ENCODE measurements around the gene LEKR1. TPM values are rescaled to one million over a fixed set of nuclear protein-coding genes. Genes with fewer than 3 reads are reported as not detected.

The LEKR1 gene
- total and polyA plus RNA-seq, 2 of the 13 experiments (the other 11 are each of a cell fraction or from before 2014, with no cell fraction given), result 0.49 to 1.5 TPM

DNA sequence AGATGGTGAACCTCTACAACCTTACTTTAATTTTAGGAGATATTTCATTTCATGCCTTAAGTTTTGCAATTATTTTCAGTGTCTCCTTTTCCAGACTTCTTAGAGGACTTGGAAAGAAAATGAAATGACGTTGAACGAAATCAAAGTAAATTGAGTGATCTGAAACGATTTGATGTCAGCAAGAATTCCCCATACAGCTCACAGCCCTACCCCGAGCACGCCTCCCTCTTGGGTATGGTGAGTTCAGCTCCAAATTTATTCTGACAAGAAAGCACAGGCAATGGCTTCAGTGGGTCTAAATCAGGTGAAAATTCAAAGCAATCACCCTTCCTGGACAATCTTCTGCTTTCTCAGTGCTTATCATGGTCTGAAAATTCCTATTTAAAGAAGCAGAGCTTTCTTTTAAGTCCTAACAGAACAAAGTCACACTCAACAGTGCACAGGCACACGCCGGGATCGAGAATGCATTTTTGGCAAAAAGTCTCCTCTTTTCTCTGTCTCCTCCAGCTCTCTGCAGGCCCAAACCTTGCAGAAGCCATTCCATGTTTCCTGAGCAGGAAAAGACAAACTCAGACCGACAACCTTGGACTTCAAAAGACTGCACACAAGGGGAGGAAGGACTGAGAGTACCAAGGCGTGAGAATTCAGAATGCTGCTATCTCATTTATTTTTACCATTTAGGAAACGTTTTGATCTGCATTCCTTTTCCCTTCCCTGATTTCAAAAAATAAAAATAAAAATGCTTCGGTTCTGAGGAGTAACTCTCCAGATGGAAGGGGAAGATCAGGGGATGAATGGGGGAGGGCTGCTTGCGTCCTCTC is 261.8 kb downstream of the LEKR1 start (continued):
- TF ChIP-seq ZNF20 (CRISPR knock-in tag; IDR thresholded peaks at IDR 0.05) (0 out of 2 replicates have a peak, but pooled peaks have one; percentile 7), KMT2B (CRISPR knock-in tag; IDR thresholded peaks at IDR 0.05) (no peak), FOXJ3 (CRISPR knock-in tag; IDR thresholded peaks at IDR 0.05; ENCODE audit: borderline replicate concordance) (peak; percentile 5; the same call in 1 of the 2 replicates), ZNF343 (CRISPR knock-in tag; IDR thresholded peaks at IDR 0.05) (no peak), TCF7 (IDR thresholded peaks at IDR 0.05; ENCODE audit: low read depth) (no peak), SP4 (CRISPR knock-in tag; IDR thresholded peaks at IDR 0.05) (no peak), SIN3A (IDR thresholded peaks at IDR 0.05; ENCODE audit: borderline replicate concordance, low read depth, low read length) (0 out of 2 replicates have a peak, but pooled peaks have one; percentile 47), ZEB1 (IDR thresholded peaks at IDR 0.05; ENCODE audit: insufficient replicate concordance, low read depth) (peak; percentile 3), CC2D1A (CRISPR knock-in tag; IDR thresholded peaks at IDR 0.05) (0 out of 2 replicates have a peak, but pooled peaks have one; percentile 55)
- TF ChIP-seq, protein P1, sequence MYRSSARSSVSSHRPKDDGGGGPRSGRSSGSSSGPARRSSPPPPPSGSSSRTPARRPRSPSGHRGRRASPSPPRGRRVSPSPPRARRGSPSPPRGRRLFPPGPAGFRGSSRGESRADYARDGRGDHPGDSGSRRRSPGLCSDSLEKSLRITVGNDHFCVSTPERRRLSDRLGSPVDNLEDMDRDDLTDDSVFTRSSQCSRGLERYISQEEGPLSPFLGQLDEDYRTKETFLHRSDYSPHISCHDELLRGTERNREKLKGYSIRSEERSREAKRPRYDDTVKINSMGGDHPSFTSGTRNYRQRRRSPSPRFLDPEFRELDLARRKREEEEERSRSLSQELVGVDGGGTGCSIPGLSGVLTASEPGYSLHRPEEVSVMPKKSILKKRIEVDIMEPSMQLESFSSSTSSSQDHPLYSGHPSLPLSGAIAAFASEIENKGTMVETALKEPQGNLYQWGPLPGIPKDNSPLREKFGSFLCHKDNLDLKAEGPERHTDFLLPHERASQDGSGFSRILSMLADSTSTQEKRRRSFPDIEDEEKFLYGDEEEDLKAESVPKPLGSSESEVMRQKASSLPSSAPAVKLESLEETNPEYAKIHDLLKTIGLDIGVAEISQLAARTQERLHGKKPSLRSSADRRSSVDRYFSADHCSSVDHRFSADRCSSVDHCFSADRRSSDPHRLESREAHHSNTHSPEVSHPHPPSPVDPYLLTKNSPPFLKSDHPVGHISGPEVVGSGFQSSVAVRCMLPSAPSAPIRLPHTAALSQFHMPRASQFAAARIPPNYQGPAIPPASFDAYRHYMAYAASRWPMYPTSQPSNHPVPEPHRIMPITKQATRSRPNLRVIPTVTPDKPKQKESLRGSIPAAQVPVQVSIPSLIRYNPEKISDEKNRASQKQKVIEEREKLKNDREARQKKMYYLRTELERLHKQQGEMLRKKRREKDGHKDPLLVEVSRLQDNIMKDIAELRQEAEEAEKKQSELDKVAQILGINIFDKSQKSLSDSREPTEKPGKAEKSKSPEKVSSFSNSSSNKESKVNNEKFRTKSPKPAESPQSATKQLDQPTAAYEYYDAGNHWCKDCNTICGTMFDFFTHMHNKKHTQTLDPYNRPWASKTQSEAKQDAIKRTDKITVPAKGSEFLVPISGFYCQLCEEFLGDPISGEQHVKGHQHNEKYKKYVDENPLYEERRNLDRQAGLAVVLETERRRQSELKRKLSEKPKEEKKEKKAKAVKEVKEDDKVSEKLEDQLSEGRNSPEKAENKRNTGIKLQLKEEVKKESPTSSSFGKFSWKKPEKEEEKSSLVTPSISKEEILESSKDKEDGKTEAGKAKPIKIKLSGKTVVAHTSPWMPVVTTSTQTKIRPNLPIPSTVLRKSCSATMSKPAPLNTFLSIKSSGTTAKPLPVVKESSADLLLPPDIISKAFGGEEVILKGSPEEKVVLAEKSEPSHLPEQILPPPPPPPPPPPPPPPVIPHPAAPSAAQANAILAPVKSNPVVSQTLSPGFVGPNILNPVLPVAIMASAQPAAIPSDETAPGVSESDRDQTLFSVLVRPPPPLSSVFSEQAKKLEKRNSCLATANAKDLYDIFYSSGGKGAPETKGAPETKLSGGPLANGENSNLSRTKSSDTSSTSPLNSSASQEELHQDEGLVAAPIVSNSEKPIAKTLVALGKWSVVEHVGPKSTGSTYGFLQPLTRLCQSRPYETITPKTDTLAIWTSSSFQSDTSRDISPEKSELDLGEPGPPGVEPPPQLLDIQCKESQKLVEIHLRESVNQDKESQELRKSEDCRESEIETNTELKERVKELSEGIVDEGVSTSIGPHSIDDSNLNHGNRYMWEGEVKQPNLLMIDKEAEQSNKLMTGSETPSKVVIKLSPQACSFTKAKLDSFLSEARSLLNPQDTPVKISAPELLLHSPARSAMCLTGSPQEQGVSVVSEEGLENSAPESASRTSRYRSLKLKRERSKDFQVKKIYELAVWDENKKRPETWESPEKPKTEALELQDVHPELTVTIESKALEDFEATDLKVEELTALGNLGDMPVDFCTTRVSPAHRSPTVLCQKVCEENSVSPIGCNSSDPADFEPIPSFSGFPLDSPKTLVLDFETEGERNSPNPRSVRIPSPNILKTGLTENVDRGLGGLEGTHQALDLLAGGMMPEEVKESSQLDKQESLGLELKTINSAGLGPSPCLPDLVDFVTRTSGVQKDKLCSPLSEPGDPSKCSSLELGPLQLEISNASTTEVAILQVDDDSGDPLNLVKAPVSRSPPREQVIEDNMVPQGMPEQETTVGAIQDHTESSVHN (CRISPR knock-in tag; IDR thresholded peaks at IDR 0.05), result no peak
- TF ChIP-seq, protein P2, sequence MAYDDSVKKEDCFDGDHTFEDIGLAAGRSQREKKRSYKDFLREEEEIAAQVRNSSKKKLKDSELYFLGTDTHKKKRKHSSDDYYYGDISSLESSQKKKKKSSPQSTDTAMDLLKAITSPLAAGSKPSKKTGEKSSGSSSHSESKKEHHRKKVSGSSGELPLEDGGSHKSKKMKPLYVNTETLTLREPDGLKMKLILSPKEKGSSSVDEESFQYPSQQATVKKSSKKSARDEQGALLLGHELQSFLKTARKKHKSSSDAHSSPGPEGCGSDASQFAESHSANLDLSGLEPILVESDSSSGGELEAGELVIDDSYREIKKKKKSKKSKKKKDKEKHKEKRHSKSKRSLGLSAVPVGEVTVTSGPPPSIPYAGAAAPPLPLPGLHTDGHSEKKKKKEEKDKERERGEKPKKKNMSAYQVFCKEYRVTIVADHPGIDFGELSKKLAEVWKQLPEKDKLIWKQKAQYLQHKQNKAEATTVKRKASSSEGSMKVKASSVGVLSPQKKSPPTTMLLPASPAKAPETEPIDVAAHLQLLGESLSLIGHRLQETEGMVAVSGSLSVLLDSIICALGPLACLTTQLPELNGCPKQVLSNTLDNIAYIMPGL (CRISPR knock-in tag; IDR thresholded peaks at IDR 0.05; ENCODE audit: borderline replicate concordance in 1 of 2, low read depth in 1 of 2), result no peak
- TF ChIP-seq, protein P3, sequence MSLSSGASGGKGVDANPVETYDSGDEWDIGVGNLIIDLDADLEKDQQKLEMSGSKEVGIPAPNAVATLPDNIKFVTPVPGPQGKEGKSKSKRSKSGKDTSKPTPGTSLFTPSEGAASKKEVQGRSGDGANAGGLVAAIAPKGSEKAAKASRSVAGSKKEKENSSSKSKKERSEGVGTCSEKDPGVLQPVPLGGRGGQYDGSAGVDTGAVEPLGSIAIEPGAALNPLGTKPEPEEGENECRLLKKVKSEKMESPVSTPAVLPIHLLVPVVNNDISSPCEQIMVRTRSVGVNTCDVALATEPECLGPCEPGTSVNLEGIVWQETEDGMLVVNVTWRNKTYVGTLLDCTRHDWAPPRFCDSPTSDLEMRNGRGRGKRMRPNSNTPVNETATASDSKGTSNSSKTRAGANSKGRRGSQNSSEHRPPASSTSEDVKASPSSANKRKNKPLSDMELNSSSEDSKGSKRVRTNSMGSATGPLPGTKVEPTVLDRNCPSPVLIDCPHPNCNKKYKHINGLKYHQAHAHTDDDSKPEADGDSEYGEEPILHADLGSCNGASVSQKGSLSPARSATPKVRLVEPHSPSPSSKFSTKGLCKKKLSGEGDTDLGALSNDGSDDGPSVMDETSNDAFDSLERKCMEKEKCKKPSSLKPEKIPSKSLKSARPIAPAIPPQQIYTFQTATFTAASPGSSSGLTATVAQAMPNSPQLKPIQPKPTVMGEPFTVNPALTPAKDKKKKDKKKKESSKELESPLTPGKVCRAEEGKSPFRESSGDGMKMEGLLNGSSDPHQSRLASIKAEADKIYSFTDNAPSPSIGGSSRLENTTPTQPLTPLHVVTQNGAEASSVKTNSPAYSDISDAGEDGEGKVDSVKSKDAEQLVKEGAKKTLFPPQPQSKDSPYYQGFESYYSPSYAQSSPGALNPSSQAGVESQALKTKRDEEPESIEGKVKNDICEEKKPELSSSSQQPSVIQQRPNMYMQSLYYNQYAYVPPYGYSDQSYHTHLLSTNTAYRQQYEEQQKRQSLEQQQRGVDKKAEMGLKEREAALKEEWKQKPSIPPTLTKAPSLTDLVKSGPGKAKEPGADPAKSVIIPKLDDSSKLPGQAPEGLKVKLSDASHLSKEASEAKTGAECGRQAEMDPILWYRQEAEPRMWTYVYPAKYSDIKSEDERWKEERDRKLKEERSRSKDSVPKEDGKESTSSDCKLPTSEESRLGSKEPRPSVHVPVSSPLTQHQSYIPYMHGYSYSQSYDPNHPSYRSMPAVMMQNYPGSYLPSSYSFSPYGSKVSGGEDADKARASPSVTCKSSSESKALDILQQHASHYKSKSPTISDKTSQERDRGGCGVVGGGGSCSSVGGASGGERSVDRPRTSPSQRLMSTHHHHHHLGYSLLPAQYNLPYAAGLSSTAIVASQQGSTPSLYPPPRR (CRISPR knock-in tag; IDR thresholded peaks at IDR 0.05; ENCODE audit: borderline replicate concordance), result peak; percentile 8; the same call in 1 of the 2 replicates
